Aorta (tissue), 5 donors: ENCODE results near the gene INTU. TPM values are rescaled to one million over a fixed set of nuclear protein-coding genes. Genes with fewer than 3 reads are reported as not detected.

Experiments used
- ATAC-seq: fragments of 200-7000 bp; cut with Tn5 transposase; one replicate; pipeline ENCODE4 v1.9.1; 2022; ENCODE audit warnings: moderate library complexity; ENCODE audit not compliant: low FRiP score
- DNase-seq, 2 donors: peaks; one replicate each; pipeline ENCODE4 v3.0.0-alpha.2; 2020
- H3K27ac ChIP-seq, 2 donors: one replicate each; pipeline ENCODE4 v1.5.1; 2013; ENCODE audit warnings: low read length in 2 of 2, mild to moderate bottlenecking in 2 of 2, moderate library complexity in 2 of 2, control low read depth in 1 of 2, inconsistent platforms in 1 of 2, low read depth in 1 of 2
- H3K27me3 ChIP-seq, 2 donors: one replicate each; pipeline ENCODE4 v1.6.1; 2013; ENCODE audit warnings: control low read depth in 1 of 2, low read length in 1 of 2, mild to moderate bottlenecking in 1 of 2, moderate library complexity in 1 of 2; ENCODE audit not compliant: insufficient read depth in 2 of 2, control insufficient read depth in 1 of 2
- H3K36me3 ChIP-seq, 2 donors: one replicate each; pipeline ENCODE4 v1.6.1; 2013; ENCODE audit warnings: control low read depth in 1 of 2, low read length in 1 of 2, mild to moderate bottlenecking in 1 of 2; ENCODE audit not compliant: insufficient read depth in 2 of 2, control insufficient read depth in 1 of 2
- H3K4me1 ChIP-seq, 2 donors: one replicate each; pipeline ENCODE4 v1.6.1; 2013; ENCODE audit warnings: low read length in 2 of 2, control low read depth in 1 of 2, mild to moderate bottlenecking in 1 of 2, moderate library complexity in 1 of 2; ENCODE audit not compliant: insufficient read depth in 2 of 2, control insufficient read depth in 1 of 2
- H3K4me3 ChIP-seq, 2 donors: one replicate each; pipeline ENCODE4 v1.5.1; 2013; ENCODE audit warnings: low read length in 2 of 2, control low read depth in 1 of 2, mild to moderate bottlenecking in 1 of 2
- H3K9me3 ChIP-seq: one replicate; pipeline ENCODE4 v1.6.1; 2013; ENCODE audit warnings: mild to moderate bottlenecking, low read length; ENCODE audit not compliant: control insufficient read depth
- WGBS, 2 donors: extraction: QIAGEN DNeasy Blood & Tissue Kit; methylation state at CpG; one replicate each; pipeline ENCODE4 v1.1.7; 2013; 5-methylcytosine and 5-hydroxymethylcytosine counted together
- intact Hi-C, 2 donors: fragments of 100-400 bp; cut with DNase I; formaldehyde crosslinking; loops; one replicate each; pipeline versions ENCODE4 v1.14.2 to v1.15.0; 2022
- polyA plus RNA-seq, 2 donors: library from polyadenylated mRNA; stranded (reverse); fragments of 200-250 nt; gene quantifications; one replicate each; pipeline ENCODE4 v1.2.3, GENCODE V29; 2013
- total RNA-seq, 2 donors: library from RNA; stranded (reverse); fragmentation: NEBNext Ultra II Directional; extraction: Animal tissue kit (Norgen Biotek cat#: 25700); gene quantifications; one replicate each; pipeline ENCODE4 v1.2.1, GENCODE V29; 2021
- donor health status: healthy with polysubstance abuse.
- donor health status: Bipolar disorder and iron deficiency.
- donor health status: DM: no; HTN: no; CAD: no.
- donor health status: DM: no; HTN: no; CAD: no.
- donor health status: DM: yes; HTN: yes; CAD: no.

Gene INTU
- total and polyA plus RNA-seq, 4 donors = 2.8 to 13.6 (median 11.5) TPM

- Histone ChIP-seq H3K9me3 (no peaks in the 10 kb centered on the region), H3K36me3 (no peaks in the 10 kb centered on the region), H3K27me3 (no peaks in the 10 kb centered on the region), H3K4me3 (no peak overlapping the region), H3K27ac (no peak overlapping the region), H3K4me1 (no peaks in the 10 kb centered on the region)
- ATAC-seq (no peak), DNase-seq (no peak)
- intact Hi-C loops = no loop called here
- WGBS, 2 donors = 45 to 64% methylated on average over 4 of the region's 4 CpGs
Observed at GRCh38 chr4:127698789-127699200, 66.0 kb downstream of the INTU start.

GRCh38 chr4:127708985-127709384, 76.2 kb downstream of the INTU start:
- no peak for ATAC-seq
- H3K9me3 ChIP-seq = no peaks in the 10 kb centered on the region
- no peak overlapping the region for H3K4me3 ChIP-seq
- peaks cover 7 to 9% of the 10 kb centered on the region in 2 donors for H3K36me3 ChIP-seq
- intact Hi-C loops = no loop called here
- no peak for DNase-seq
- H3K27ac ChIP-seq = no peak overlapping the region
- H3K4me1 ChIP-seq = no peaks in the 10 kb centered on the region
- H3K27me3 ChIP-seq = no peaks in the 10 kb centered on the region
- WGBS, 2 donors = 62 to 70% methylated on average over 5 of the region's 5 CpGs

- H3K4me3 ChIP-seq = no peak overlapping the region
- no peaks in the 10 kb centered on the region for H3K27me3 ChIP-seq
- H3K4me1 ChIP-seq = no peaks in the 10 kb centered on the region
- H3K27ac ChIP-seq = no peak overlapping the region
- 78 to 80% methylated on average over 3 of the region's 3 CpGs for WGBS, 2 donors
- H3K36me3 ChIP-seq = peaks cover 7 to 9% of the 10 kb centered on the region in 2 donors
- no peak for DNase-seq
- intact Hi-C loops = no loop called here
- no peaks in the 10 kb centered on the region for H3K9me3 ChIP-seq
- ATAC-seq = no peak
Observed at GRCh38 chr4:127709456-127709855, 76.7 kb downstream of the INTU start.

GRCh38 chr4:127730142-127730913, 97.6 kb downstream of the INTU start, which contains the start of gene SLC25A31:
Gene SLC25A31, plus strand, starts transcription at chr4:127730400. Its CDS starts 146 bp downstream, at chr4:127730546.
- no peak within 1 kb of the TSS for H3K4me3 ChIP-seq
- no peaks in the 10 kb centered on the region for H3K27me3 ChIP-seq
- H3K27ac ChIP-seq = no peak within 1 kb of the TSS
- no peaks in the 10 kb centered on the region for H3K36me3 ChIP-seq
- DNase-seq (peak in 1 of 2 donors; percentile 71), ATAC-seq (peak; percentile 41)
- 95 to 96% methylated on average over 64 of the region's 64 CpGs for WGBS, 2 donors
- intact Hi-C loops = no loop called here
- H3K4me1 ChIP-seq = no peaks in the 10 kb centered on the region
- no peaks in the 10 kb centered on the region for H3K9me3 ChIP-seq

GRCh38 chr4:127731406-127731805, 98.6 kb downstream of the INTU start:
- Histone ChIP-seq H3K9me3 (no peaks in the 10 kb centered on the region), H3K27me3 (no peaks in the 10 kb centered on the region), H3K4me1 (no peaks in the 10 kb centered on the region), H3K4me3 (no peak overlapping the region), H3K36me3 (no peaks in the 10 kb centered on the region), H3K27ac (no peak overlapping the region)
- WGBS, 2 donors = 94% methylated on average over 19 of the region's 19 CpGs
- intact Hi-C loops = no loop called here
- DNase-seq (no peak), ATAC-seq (no peak)

- Histone ChIP-seq H3K27me3 (no peaks in the 10 kb centered on the region), H3K4me1 (no peaks in the 10 kb centered on the region), H3K4me3 (no peak overlapping the region), H3K27ac (no peak overlapping the region), H3K36me3 (no peaks in the 10 kb centered on the region), H3K9me3 (no peaks in the 10 kb centered on the region)
- DNase-seq (no peak), ATAC-seq (no peak)
- WGBS, 2 donors = 13 to 14% methylated on average over 8 of the region's 8 CpGs
- intact Hi-C loops = loop anchor here (1.0 to 2.0 kb wide), 2 partner anchors 124 to 127 kb away; no protein-coding TSS in a partner anchor
Observed at GRCh38 chr4:127732623-127733328, 100.0 kb downstream of the INTU start.

GRCh38 chr4:127734976-127735375, 102.2 kb downstream of the INTU start:
- intact Hi-C loops = no loop called here
- WGBS, 2 donors = 81 to 86% methylated on average over 2 of the region's 2 CpGs
- DNase-seq = no peak

GRCh38 chr4:127737295-127737694, 104.5 kb downstream of the INTU start:
- intact Hi-C loops = no loop called here
- Histone ChIP-seq H3K4me1 (no peaks in the 10 kb centered on the region), H3K4me3 (no peak overlapping the region), H3K9me3 (no peaks in the 10 kb centered on the region), H3K36me3 (no peaks in the 10 kb centered on the region), H3K27me3 (no peaks in the 10 kb centered on the region), H3K27ac (no peak overlapping the region)
- DNase-seq (no peak), ATAC-seq (no peak)
- WGBS, 2 donors = 7 to 22% methylated on average over 4 of the region's 4 CpGs

More at GRCh38 chr4:127734976-127735375, 102.2 kb downstream of the INTU start:
- Histone ChIP-seq H3K36me3 (no peaks in the 10 kb centered on the region), H3K4me1 (no peaks in the 10 kb centered on the region), H3K27ac (no peak overlapping the region), H3K9me3 (no peaks in the 10 kb centered on the region), H3K4me3 (no peak overlapping the region), H3K27me3 (no peaks in the 10 kb centered on the region)
- ATAC-seq = no peak
